HG03135 (cell line): ENCODE results near the gene PALMD.

Experiments
- ATAC-seq: cut with Tn5 transposase; IDR thresholded peaks from one replicate; pipeline ENCODE4 v1.9.1; 2021; ENCODE audit warnings: mild to moderate bottlenecking, moderate library complexity; ENCODE audit not compliant: unreplicated experiment

The PALMD gene

DNA sequence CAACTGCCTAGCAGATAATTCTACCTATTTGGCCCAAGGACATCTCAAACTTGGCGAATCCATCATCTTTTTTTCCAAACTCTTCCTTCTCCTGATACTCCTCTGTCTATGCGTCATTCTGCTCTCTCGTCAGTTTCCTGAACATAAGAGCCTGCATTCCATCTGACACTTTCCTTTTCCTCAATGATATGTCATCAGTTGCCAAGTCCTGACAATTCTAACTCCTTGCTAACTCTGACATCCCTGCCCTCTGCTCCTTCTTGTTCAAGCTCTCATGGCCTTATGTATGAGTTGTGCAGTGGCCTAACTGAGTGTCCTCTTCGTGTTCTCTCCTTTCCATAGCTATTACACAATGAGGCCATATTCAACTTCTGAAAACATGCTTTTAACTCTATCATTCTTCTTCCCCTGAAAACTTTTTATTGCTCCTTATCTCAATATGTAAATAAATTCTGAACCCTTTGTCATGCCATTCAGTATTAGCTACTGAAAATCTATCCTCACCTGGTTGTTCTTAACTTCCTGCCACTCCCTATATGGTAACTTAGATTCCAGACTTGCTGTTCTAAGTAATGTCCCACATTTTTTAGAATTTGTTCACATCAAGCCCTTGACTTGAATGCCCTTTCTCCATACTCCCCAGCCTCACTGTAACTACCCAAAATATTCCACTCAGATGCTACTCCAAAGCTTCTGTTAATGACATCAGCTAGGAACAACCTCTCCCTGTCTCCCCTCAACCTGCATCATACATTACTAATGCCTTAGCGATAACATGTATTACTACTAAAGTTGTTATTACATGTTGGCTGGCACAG lies 11.5 kb downstream of the PALMD start:
- ATAC-seq: no peak

DNA sequence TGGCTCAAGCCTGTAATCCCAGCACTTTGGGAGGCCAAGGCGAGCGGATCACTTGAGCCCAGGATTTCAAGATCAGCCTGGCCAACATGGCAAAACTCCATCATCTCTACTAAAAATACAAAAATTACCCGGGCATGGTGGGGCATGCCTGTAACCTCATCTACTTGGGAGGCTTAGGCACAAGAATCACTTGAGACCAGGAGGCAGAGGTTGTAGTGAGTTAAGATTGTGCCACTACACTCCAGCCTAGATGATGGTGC lies 12.0 kb downstream of the PALMD start:
- ATAC-seq: no peak

DNA sequence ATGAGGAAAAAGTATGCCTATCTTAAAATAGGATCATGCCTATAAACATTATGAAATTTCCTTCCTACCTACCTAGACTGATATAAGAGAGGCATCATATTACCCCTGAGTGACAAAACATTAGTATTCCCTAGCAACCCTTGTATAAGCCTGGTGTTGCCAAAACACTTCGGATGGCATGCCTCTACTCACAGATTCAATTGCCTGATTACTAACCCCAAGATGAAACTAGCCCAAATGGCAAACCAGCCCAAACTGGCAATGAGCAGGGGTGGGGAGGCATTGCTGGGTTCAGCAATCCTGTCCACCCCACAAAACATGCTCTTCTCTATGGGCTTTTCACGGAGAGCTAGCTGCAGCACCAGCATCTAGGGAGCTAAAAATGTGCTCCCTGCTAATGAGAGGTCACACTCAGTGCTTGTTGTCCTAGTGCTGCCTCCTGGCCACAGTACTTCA lies 13.9 kb downstream of the PALMD start:
- ATAC-seq: no peak

DNA sequence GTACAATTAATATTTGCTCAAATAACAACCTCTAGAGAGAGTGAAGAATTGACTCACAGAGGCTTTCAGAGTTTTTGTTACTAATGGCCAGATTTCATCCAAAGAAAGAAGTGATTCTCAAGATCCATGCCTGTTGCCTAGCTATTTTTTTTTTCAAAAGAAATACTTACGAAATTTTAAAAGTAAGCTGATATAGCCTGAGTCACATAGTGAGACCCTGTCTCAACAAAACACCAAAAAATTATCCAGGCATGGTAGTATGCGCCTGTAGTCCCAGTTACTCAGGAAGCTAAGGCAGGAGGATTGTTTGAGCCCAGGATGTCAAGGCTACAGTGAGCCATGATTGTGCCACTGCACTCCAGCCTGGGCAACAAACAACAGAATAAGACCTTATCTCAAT lies 14.6 kb downstream of the PALMD start:
- ATAC-seq: no peak

DNA sequence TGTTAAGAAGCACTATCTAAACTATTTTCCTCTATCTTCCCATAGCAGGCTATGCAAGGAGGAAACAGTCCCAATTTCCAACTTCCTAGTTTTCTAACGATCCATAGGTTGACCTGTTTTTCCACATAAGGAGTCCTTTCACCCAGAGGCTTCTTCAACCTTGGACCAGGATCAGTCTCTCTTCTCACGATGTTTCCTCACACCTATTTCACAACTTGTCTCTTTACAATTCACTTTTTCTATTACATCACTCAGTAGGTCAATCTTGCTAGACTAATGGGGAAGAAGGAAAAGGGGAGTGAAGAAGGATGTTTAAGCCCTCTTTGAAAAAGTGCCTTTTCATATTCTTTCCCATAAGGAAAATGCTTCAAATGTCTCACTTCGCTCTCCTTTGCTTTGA lies 15.9 kb downstream of the PALMD start:
- no peak for ATAC-seq

DNA sequence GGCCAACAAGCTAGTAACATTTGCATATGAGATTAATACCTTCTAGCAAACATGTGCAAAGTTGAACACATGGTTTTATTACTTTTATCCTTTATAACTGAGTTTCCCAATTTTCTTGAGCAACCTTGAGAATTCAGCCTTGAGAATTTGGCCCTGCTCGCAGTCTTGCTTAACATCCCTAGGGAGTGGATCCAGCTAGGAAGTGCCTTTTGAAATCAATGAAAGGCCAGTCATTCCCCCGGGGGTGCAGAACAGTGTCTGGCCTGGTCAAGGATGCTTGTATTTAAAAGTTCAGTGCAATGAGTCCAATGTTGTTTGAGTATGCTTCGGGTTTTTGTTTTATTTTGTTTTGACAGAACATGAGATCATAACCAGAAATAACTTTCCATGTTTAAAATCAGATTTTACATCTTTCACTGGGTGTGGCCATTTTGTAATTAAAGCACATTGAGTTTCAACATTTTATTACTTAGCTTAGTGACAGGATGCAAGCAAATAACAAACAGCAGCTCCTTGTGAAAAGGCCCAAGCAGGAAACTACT lies 16.7 kb downstream of the PALMD start:
- ATAC-seq: no peak

DNA sequence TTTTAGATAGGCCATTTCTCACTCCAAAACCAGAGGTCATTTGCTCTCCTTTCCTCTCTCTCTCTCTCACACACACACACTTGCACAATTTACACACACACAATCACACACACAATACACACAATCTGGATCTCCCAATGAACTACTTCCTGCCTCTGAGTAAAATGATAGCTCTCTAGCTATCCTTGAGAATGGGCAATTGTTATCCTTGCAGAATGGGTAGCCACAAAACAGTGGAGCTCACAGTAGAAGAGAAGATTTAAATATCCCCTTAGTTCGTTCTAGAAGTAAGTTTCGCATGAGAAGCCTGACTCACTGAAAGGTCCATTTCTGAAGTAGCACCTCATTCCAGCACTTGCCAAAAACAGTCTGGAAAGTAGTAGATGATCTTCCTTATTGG lies 17.6 kb downstream of the PALMD start:
- no peak for ATAC-seq

DNA sequence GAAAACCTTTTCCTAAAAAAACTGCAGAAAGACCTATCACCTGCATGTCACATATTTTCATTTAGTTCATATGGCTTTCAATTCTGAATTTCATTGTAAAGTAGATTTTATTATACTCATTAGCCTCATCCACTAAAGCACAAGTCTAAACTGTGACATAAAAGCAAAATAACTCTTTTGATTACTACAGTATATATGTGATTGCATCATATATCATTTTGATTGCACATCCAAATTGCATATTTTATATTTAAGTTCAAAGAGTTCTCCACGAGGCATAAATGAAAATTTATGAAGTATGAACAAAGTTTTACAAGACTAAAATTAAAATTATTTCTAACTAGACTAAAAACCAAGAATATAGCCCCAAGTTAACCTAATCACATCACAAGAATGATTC lies 19.3 kb downstream of the PALMD start:
- no peak for ATAC-seq

DNA sequence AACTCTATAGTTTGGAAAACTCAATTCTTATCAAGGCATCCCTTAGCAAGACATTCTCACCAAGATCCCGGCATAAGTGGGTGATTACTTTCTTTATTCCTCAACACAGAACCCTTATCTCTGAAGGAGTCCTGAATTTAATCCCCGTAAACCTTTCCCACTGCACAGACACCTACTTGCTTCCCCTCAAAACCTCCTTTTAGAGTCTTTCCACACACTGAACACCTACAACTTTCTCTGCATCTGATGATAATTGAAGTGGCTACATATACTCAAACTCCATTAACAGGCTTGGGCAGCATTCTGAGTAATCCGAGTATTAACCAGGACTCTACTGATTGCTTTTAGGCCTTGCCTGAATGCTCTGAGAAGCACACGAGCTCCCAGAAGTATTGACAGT lies 23.5 kb downstream of the PALMD start:
- no peak for ATAC-seq

DNA sequence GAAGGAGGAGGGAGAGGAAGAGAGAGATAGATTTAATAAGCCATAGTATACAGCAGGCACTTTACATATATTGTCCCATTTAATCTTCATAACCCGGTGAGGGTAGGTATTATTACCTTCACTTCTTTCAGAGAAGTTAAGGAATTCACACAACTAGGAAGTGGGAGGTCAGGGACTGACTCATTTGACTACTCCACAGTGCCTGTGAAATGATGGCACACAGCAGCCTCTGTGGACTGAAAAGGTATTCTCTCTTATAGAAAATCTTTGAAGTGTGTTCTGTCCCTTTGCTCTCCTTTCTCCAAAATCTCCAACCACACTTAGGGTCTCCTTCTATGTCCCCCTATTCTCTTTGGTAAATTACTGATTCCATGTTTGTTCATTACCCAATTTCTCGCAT lies 23.9 kb downstream of the PALMD start:
- ATAC-seq: no peak

DNA sequence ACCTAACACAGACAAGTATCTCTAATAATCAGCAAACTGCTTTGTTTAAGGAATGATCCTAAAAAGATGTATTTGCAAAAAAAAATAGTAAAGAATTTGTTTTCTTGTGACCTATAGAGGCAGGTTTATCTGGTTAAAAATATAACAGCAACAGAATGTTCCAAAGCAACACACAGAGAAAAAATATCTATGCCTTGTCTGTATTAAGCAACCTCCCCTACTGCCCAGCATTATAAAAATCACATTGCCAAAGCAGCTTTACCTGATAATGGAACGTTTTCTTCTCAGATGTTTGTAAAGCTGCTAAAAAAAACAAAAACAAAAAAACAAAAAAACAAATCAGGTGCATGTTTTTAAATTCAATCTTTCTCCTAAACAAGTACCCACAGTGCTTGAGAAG lies 24.7 kb downstream of the PALMD start:
- no peak for ATAC-seq

DNA sequence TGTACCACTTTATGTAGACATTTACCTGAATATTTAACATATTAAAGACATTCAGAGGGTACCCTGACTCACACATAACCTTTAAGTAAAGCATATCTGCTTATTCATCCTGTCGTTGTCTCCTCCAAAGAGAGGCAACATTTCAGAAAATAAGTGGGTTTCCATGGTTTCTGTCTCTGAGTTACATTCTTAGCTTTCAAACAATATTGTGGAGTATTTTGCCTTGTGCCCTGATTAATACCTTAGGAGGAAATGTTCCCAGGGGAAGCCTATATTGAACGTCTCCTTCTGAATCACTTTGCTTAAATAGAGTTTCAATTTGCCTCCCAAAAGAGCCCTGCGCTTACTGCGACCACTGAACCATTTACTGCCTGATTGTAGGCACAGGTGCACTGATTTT lies 26.1 kb downstream of the PALMD start:
- no peak for ATAC-seq

DNA sequence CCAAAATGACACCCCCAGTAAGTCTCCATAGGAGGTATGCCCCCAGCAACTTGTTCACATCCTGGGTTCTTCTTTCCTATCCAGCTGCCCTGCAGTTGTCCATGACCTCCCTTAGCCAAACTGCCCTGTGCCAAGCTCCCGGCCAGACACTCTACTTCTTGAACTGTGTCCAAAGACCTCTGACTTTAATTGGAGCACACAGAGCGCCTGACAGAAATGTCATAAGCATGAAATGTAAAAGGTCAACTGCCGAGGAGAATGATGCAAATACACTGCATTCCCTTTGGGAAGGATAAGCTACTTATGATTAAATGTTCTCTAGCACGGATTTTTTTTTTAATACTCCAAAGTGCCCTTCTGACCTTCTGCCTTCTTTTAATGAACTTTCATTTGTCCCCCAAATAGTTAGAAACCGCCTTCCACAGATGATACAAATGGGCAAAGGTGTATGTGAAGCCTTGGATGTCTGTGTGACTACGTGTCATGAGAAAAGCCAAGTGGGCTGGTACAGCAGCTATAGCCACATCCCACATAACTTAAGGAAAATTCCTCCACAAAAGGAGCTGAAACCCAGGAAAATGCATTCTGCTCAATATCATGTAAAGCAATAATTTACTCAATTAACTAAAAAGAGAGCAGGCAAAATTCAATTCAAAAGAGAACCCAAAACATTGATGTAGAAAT lies 26.8 kb downstream of the PALMD start:
- ATAC-seq: no peak

DNA sequence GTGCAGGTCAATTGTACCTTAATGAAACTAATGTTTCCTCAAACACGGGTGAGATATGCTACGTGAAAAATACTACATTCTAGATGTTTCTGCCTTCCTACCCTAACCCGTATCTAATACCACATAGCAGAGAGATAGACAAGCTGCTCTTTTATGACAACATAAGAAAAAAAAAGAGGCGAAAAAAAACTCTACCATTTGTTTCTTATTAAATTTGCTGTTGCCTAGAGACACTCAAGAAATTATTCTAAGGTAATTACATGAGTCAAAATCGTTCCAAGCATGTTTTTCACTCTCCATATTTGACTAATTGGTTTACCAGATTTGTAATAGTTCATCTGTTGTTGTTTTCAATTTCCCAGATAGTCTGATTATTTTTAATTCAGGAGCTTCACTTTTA lies 27.4 kb downstream of the PALMD start:
- no peak for ATAC-seq

DNA sequence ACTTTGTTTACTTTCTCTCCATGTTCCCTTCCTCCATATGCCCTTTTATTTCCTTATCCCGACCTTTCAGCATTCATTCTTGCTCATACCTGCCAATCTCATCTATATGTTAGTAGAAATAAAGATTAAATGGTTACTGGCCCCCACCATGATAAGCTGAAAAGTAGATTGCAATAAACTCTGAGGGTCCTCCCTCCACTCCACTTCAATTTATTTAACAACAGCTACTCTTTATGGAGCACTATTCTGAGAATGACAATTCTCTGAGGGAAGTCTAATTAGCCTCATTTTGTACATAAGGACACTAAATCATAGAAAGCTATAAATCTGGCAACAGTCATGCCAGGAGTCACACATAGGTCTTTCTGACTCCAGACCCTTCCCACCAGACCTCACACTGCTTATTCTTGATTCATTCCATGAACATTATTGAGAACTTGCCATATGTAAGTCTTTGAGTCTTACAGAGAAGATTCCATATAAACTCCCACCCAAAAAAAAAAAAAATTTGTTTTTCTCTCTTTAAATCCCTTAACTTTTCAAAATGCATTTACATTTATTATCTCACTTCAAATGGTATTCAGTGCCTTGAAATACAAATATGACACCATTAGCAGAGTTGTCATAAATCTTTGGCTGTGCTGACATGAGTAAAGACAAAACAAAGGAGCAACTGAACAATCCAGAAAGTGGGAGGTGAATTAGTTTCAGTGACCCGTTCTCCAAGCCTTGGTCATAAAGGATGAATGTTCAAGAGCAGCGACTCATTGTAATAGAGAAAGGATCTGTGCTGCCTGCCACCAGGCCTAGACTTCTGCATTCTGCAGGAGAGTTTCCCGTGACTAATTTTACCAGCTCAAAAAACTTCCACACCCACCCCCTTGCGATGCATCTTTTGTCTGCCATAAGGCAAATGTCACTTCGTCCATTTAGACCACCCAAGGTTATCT lies 28.5 kb downstream of the PALMD start:
- no peak for ATAC-seq

DNA sequence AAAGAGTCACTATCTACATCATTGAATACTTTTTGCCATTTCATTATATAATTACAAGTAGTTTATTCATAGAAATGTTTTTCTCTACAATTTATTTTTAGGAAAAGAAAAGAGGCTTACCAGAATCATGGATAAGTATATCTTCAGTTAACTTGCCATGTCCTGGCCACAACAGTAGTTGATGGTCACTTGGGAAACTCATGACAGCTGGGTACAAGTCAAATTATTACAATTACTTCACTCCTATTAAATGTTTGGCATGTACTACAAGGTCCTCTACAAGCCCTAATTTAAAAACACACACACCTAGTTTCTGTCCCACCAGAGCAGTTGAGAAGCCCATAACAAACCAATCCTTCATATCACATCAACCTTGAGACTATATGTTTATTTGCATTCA lies 29.4 kb downstream of the PALMD start:
- no peak for ATAC-seq

DNA sequence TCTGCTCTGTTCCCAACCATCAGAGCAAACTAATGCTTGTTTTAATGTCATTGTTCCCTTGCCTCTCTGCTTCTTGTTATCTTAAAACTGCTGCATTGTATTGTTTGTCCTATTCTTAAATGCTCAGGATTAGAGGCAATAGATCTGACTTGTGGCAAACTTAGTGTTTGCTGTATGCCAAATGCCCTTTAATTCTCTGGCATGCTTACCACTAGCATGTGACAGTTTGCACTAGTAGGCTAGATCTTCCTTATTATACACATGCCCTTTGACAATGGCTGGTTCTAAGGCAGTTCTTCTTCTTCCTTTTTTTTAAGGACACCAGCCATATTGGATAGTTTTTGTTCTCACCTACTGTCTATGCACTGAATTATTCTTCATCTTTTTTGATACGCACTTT lies 30.1 kb downstream of the PALMD start:
- no peak for ATAC-seq

DNA sequence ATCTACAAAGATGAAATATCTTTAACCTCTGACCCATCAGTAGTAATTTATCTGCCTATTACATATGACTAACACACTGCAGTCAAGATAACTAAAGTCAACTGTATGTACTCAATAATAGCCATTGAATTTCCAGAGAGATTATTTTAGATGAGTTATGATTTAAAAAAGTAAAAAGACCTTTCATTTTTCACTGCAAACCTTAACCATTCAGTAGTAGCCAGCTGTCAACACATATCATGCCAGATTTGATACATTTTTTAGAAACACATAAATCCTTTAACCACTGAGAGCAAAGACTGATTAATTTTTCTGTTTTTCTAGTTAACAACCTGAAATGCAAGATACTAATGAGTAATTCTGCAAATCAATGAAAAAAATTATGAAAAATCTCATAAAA lies 31.0 kb downstream of the PALMD start:
- no peak for ATAC-seq

DNA sequence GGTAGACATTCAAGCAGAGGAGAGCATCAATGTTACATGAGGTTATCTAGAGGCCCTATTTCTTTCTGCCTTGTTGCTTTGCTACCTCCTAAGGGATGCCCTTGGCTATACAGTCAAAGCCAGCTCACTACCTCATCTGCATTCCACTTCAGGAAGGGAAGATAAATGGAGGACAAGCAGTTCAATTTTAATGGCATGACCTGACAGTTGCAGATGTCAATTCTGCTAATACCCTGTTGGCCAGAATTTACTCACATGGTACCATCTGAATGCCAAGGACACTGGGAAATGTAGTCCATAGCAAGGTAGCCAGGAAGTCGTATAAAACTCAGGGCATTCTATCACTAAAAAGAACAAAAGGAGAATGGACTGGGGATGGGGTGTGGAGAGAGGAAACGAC lies 31.5 kb downstream of the PALMD start:
- no peak for ATAC-seq

DNA sequence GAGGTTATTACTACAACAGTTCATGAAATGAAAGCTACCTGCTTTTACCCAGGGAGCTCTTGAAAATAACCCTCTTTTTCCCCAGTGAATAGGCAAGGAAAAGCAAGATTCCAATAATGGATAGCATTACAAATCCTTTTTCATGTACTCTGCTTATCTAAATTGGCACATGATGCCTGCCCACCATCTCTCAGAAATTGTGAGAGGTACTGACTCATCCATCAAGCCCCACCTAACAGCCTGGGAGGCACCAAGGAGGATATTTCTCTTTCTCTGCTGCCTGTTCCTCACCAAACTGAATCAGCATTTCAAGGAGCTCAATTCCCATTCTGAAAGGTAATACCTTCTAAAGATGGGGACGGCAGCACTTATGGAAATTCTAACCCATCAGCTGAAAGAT lies 34.4 kb downstream of the PALMD start:
- ATAC-seq: no peak

DNA sequence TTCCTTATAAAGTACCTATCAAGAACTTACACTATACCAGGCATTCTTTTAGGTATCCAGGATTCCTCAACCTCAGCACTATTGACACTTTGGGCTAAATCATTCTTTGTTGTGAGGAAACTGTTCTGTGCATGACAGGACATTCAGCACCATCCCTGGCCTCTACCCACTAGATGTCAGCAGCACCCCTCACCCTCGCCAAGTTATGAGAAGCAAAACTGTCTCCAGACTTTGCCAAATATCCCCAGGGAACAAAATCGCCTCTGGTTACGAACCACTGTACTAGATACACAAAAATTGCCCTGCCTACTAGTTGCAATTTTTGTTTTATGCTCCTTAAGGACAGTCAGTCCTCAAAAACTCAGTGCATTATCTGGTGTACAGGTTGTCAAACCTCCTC lies 35.7 kb downstream of the PALMD start:
- ATAC-seq: no peak
